Measurements from ENCODE around the gene PIK3R3. TPM values are rescaled to one million over a fixed set of nuclear protein-coding genes. Genes with fewer than 3 reads are reported as not detected.

Gene PIK3R3
- 10 to 100 TPM; 23.1 to 38.3 (median 25.4) TPM for polyA plus RNA-seq (ENCODE audit: insufficient read length in 4 of 4)

DNA sequence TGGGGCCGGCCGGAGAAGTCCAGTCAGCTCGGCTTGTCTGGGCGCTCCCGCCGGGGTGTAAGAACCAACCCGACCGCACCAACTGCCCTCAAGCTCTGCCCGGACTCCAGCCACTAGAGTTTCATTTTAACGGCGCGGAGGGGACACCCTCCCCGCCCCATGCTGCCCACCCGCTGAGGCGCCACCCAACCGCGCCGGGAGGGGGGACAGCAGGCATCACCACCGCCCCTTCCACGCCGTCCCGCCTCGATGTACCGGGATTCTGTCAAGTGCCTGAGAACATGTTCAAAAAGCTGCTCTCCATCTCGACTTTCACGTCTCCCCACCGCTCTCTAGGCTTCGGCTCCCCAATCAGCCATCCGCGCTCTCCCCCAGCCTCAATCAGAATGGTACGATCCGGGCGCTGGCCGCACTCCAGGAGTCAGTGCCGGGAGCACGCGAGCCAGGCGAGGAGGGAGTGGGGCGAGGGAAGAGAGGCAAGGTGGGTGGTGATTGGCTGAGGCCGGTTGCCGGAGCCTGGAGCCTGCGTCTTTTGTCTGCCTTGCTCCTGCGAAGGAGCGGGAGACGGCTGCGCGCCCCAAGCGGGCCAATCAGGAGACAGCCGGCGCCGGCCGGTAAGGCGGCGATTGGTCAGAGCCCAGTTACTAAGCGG lies at the start of gene PIK3R3:
TSS of gene PIK3R3 (minus strand) at position 101 of the 652 bp plus-strand sequence. CDS start 677 bp downstream, outside the sequence.
- peak; percentile 97 to 98 (median 97) for DNase-seq (ENCODE audit: low read depth in 4 of 4, low spot score in 3 of 4)

DNA sequence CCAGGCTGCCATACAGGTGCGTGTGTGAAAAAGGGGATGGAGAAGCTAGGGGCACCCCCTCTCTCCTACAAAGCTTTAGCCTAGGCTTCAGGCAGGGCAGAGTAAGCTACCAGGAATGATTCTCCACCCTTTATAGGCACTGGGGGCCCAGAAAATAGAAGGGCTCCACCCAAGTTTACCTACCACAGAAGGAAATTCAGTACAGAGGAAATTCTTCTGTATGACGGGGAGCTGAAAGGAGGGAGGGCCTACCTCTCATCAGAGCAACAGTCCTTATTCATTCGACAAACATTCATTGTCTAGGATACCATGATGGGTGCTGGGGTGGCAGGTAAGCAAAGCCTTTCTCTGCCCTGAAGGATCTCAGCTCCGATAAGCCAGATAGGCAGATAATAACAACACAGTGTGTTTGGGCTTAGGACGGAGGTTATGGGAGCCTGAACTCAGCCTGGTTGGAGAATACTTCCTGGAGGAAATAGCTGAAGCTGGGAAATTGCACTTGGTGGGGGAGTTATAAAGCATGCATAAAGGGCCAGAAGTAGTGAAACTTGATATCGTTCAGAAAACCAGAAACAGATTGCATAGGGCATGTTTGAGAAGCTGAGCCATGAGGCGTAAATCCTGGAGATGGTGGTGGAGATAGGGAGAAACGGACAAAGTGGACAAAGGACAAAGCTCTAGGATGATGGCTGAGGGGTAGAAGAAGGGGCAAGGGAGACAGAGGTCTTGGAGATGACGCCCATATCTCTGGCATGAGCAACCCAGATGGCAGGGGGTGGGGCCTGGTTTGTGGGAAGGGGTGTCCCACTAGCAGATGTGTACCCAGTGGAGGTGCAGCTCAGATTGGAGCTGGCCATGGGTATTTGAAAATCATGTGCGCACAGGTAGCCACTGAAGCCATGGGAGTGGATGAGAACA lies 49.2 kb upstream of the PIK3R3 start:
- no peak for DNase-seq (ENCODE audit: low read depth in 4 of 4, low spot score in 3 of 4)

GRCh38 chr1:46180082-46180616 lies 47.7 kb upstream of the PIK3R3 start:
- no peak for DNase-seq (ENCODE audit: low read depth in 4 of 4, low spot score in 3 of 4)

DNA sequence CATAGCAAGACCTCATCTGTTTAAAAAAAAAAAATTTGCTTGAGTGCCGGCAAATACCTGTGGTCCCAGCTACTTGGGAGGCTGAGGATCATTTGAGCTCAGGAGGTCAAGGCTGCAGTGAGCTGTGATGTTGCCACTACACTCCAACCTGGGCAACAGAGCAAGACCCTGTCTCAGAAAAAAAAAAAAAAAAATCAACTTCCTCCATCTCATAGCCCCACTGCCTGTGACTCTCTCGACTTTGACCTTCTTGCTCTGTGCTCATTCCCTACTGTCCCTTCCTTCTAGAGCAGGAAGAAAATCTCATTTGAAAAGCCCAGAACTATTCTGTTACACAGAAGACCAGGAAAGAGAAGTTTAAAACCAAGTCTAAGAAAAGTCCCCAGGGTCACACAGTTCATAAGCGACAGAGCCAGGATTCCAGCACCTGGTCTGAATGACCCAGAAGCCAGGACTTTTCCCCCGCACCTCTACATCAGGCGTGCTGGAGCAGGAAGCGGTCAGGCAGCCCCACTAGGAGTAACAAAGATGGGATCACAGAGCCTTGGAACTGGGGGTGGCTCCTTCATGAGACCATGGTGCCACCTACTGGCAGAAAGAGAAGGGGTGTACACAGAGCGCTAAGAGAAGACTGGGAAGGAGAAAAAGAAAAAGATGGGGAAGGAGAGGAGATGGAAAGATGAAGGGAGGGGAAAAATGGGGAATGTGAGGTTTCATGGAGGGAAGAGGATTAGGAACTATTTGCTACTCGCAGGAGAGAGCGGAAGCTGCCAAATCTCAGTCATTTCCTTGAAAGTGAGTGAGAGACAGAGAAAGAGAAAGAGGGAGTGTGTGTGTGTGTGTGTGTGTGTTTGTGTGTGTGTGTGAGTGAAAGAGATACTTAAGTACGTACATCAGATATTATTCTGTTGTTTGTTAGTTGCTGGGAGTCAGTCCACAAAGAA lies 47.0 kb upstream of the PIK3R3 start:
- peak in 2 of 4 donors; percentile 79 for DNase-seq (ENCODE audit: low read depth in 4 of 4, low spot score in 3 of 4)

- DNase-seq (ENCODE audit: low read depth in 4 of 4, low spot score in 3 of 4): no peak
Measured at GRCh38 chr1:46176211-46176865, 43.9 kb upstream of the PIK3R3 start, which contains the start of gene P3R3URF. P3R3URF (minus strand) TSS chr1:46176488; CDS start chr1:46176471, 17 bp downstream.

GRCh38 chr1:46175243-46175642 lies 42.8 kb upstream of the PIK3R3 start:
- no peak for DNase-seq (ENCODE audit: low read depth in 4 of 4, low spot score in 3 of 4)

GRCh38 chr1:46174448-46175231 lies 42.2 kb upstream of the PIK3R3 start, which contains the start of gene TSPAN1:
TSPAN1 (plus strand) TSS chr1:46175087; CDS start chr1:46181108, 6,021 bp downstream.
- DNase-seq (ENCODE audit: low read depth in 4 of 4, low spot score in 3 of 4): no peak

DNA sequence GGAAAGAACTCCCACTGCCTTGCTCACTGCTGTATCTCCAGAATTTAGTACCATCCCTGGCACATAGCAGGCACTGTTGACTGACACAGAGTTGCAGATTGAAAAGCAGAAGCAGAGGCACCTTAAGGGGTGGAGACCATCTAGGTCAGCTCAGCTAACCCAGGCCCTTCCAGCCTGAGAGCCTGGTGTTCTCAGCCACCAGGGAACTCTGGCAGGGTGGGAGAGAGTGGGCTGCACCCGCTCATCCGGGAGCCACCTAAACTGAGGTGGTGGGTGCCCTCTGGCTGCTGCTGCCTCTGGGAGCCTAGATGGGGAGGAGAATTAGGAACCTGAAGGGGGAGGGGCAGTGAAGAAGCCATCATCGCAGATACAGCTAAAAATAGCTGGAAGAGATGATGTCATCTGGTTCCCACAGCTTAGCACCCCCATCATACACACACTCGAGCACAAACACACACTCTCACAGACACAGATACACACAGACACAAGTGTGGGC lies 41.0 kb upstream of the PIK3R3 start:
- no peak for DNase-seq (ENCODE audit: low read depth in 4 of 4, low spot score in 3 of 4)

DNA sequence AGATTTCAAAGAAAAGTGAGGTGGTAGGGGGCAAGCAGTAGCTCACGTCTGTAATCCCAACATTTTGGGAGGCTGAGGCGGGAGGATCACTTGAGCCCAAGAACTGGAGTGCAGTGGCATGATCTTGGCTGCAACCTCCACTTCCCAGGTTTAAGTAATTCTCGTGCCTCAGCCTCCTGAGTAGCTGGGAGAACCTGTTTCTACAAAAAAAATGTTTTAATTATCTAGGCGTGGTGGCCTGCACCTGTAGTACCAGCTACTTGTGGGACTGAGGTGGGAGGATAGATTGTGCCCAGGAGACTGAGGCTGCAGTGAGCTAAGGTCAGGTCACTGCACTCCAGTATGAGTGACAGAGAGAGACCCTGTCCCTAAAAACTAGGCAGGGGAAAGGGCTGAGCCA lies 39.9 kb upstream of the PIK3R3 start:
- DNase-seq (ENCODE audit: low read depth in 4 of 4, low spot score in 3 of 4): no peak

DNA sequence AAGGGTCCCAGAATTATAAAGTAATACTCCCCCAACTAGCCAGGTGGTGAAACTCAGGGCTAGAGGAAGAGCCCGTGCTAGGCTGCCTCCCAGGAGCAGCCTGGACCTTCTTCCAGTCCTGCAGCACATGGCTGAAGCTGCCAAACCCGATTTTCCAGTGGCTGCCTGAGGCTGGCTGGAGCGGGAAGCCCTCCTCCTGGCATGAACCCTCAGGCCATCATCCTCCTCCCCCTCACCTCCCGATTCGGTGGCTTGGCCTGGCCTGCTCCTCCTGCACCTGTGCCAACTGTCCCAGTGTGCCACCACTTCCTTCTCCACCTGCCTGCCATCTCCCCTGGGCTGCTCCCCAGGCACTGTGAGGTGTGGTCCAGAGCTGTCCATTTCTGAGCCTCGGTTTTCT lies 39.4 kb upstream of the PIK3R3 start:
- no peak for DNase-seq (ENCODE audit: low read depth in 4 of 4, low spot score in 3 of 4)

DNA sequence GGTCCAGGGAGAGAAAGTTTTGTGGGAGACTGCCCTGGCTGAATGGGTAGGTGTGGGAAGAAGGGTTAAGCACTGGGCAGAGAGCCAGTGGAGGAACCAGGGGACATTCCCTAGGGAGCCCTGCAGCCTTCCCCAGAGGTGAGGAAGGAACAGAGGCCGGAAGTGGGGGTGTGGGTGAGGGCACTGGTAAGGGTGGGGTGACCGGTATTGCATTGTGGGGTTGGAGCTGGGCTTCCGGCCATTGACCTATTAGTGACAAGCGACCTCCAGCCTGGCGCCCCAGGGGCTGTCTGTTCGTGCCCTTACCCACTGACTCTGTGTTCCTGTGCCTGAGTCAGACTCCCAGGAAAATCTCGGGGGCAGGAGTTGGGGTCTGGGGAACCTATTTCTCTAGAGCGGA lies 38.9 kb upstream of the PIK3R3 start:
- no peak for DNase-seq (ENCODE audit: low read depth in 4 of 4, low spot score in 3 of 4)

- no peak for DNase-seq (ENCODE audit: low read depth in 4 of 4, low spot score in 3 of 4)
Measured at GRCh38 chr1:46169811-46170454, 37.5 kb upstream of the PIK3R3 start.

- no peak for DNase-seq (ENCODE audit: low read depth in 4 of 4, low spot score in 3 of 4)
Measured at GRCh38 chr1:46168477-46168876, 36.0 kb upstream of the PIK3R3 start.

DNA sequence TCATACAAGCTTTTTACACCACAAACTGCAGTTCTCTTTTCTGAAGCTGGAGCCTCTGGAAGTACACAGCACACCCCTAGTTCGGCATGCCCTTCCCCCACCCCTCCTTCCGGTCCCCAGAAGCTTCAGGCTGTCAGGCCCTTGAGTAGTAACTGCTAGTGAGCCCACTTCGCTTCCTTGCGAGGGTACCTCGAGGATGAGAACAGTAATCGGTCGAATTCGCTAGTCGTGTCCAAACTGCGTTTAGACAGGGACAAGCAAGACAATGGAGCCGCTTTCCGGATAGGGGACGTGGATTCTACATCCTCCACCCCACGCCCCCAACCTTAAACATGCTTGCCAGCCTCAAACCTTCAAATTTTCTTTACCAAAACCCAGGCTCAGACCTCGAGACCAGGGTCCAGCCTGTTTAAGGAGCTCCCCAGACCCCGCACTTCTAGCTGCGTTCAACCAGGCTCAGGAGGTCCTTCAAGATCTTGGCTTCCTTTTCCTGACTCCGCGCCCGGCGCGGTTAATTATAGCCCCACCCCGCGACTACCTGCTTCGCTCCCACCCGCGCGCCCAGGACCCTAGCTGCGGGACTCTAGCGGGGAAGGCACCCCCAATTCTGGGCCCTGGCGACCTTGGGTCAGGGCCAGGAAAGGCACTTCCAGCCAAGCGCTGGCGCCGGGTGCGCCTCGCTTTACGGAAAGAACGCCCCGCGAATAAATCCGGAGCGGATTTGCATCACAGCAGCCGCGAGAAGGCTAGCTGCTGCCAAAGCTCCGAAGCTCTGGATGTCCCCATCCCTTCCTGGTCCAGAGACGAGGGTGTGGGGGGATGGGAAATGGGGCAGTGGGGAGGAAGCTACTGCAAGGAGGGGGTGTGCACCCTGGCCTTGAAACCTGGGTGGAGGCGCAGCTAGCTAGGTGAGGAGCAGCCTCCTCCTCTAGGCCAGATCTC lies 34.4 kb upstream of the PIK3R3 start:
- no peak for DNase-seq (ENCODE audit: low read depth in 4 of 4, low spot score in 3 of 4)

DNA sequence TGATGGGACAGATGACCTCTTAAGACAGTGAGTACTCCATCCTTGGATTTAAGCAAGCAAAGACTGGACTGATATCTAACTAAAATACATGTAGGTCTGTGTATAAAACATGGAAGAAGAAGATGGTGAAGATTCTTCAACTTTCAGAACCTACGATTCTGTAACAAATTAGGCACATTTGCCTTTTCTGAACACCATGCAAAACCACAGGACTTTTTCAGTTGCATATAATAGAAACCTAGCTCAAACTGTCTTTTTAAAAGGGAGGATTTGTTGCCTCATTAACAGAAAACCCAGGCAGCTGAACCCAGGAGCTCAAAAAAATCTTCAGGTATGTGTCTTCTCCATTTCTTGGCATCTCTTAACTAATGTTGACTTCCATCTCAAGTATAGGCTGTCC lies 27.8 kb upstream of the PIK3R3 start:
- no peak for DNase-seq (ENCODE audit: low read depth in 4 of 4, low spot score in 3 of 4)

GRCh38 chr1:46159516-46159915 lies 27.1 kb upstream of the PIK3R3 start:
- DNase-seq (ENCODE audit: low read depth in 4 of 4, low spot score in 3 of 4): no peak

All from left renal pelvis (tissue), 4 donors.